ENCODE data around the gene BRSK1.
"Not testable (repeated sequence)": the region's sequence is repeated elsewhere in the genome, so short reads cannot be mapped to it uniquely, and the experiment has no call there.

BRSK1 gene

DNA sequence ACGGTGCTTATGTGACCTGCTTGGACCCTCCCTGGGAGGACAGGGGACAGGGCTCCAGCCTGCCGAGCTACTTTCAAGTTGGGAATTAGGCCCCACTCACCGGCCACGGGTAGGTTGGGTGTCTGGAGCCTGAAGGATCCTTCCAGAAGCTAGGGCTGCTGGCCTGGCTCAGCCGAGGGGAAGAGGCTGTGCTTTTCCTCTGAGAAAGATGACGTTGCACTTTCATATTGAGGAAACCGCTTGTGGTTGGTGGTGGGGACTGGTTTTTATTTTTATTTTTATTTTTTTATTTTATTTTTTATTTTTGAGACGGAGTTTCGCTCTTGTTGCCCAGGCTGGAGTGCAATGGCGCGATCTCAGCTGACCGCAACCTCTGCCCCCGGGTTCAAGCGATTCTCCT is 41.4 kb downstream of the BRSK1 start, which contains the start of gene TMEM150B:
Gene TMEM150B (minus strand): TSS at position 170 of the 400 bp plus-strand sequence. CDS start 4,305 bp downstream, outside the sequence.
- H3K36me3 ChIP-seq (ENCODE audit: insufficient read depth, insufficient read length, low read length): no peaks in the 10 kb centered on the region
- peaks cover 5% of the 10 kb centered on the region for H3K27me3 ChIP-seq (ENCODE audit: insufficient read depth, insufficient read length)
- TF ChIP-seq YY1 (IDR thresholded peaks at IDR 0.05; ENCODE audit: insufficient read depth, insufficient read length) (no peak), SUZ12 (IDR thresholded peaks at IDR 0.05; ENCODE audit: extremely low read depth, insufficient read depth, insufficient read length) (no peak), ZNF274 (IDR thresholded peaks at IDR 0.05; ENCODE audit: low read depth, low read length) (no peak)
- H3K9me3 ChIP-seq (ENCODE audit: insufficient read depth, low read length): no peaks in the 10 kb centered on the region
- H3K4me1 ChIP-seq (ENCODE audit: insufficient read depth, insufficient read length): peaks cover 4% of the 10 kb centered on the region
- no peak within 1 kb of the TSS for H3K9ac ChIP-seq (ENCODE audit: insufficient read length, low read depth)
- DNase-seq (ENCODE audit: low read depth, low spot score): no peak
- no peak within 1 kb of the TSS for H3K4me3 ChIP-seq (ENCODE audit: insufficient read length, low read depth)

DNA sequence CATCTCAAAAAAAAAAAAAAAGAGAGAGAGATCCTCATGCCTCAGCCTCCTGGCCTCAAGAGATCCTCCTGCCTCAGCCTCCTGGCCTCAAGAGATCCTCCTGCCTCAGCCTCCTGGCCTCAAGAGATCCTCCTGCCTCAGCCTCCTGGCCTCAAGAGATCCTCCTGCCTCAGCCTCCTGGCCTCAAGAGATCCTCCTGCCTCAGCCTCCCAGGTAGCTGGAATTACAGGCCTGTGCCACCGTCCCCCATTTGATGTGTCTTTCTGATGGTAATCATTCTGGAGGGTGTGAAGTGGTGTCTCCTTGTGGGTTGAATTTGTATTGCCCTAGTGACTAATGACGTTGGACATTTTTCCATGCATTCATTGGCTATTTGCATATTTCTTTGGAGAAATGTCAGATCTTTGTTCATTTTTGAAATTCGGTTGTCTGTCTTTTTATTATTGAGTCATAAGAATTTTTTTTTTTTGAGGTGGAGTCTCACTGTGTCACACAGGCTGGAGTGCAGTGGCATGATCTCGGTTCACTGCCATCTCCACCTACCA is 45.0 kb downstream of the BRSK1 start:
- not testable (repeated sequence) for H3K27me3 ChIP-seq (ENCODE audit: insufficient read depth, insufficient read length); H3K36me3 ChIP-seq (ENCODE audit: insufficient read depth, insufficient read length, low read length); H3K4me1 ChIP-seq (ENCODE audit: insufficient read depth, insufficient read length); H3K4me3 ChIP-seq (ENCODE audit: insufficient read length, low read depth); H3K9ac ChIP-seq (ENCODE audit: insufficient read length, low read depth); H3K9me3 ChIP-seq (ENCODE audit: insufficient read depth, low read length); DNase-seq (ENCODE audit: low read depth, low spot score)

DNA sequence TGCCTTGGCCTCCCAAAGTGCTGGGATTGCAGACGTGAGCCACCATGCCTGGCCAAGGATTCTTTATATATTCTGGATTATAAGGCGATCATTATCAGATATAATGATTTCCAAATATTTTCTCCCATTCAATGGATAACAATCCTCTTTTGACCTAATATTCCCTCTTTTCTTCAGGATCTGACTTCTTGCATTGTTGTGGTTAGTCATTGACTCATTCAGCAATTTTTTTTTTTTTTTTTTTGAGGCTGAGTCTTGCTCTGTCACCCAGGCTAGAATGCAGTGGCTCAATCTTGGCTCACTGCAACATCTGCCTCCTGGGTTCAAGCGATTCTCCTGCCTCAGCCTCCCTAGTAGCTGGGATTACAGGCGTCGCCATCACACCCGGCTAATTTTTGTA is 46.0 kb downstream of the BRSK1 start:
- H3K4me3 ChIP-seq (ENCODE audit: insufficient read length, low read depth); H3K9ac ChIP-seq (ENCODE audit: insufficient read length, low read depth); DNase-seq (ENCODE audit: low read depth, low spot score); H3K36me3 ChIP-seq (ENCODE audit: insufficient read depth, insufficient read length, low read length); H3K9me3 ChIP-seq (ENCODE audit: insufficient read depth, low read length); H3K4me1 ChIP-seq (ENCODE audit: insufficient read depth, insufficient read length); H3K27me3 ChIP-seq (ENCODE audit: insufficient read depth, insufficient read length): not testable (repeated sequence)

DNA sequence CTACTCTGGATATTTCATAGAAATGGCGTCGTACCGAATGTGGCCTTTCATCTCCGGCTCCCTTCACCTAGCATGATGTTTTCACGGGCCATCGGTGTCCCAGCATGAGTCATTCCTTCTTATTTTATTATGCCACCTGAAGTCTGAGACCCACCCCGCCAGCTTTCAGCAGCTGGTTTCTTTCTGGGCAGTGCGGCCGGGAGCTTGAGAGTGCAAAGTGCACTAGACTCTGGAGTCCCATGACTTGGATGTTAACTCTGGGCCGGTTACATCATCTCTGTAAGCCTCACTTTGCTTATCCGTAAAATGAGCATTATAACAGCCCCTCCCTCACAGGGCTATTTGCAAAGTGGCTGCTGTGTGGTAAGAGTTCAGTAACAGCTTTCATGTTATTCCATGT is 50.1 kb downstream of the BRSK1 start:
- Histone ChIP-seq H3K27me3 (ENCODE audit: insufficient read depth, insufficient read length) (no peaks in the 10 kb centered on the region), H3K9me3 (ENCODE audit: insufficient read depth, low read length) (no peaks in the 10 kb centered on the region), H3K36me3 (ENCODE audit: insufficient read depth, insufficient read length, low read length) (no peaks in the 10 kb centered on the region), H3K4me1 (ENCODE audit: insufficient read depth, insufficient read length) (peaks cover 2% of the 10 kb centered on the region), H3K4me3 (ENCODE audit: insufficient read length, low read depth) (no peak overlapping the region), H3K9ac (ENCODE audit: insufficient read length, low read depth) (no peak overlapping the region)
- no peak for DNase-seq (ENCODE audit: low read depth, low spot score)
- TF ChIP-seq SUZ12 (IDR thresholded peaks at IDR 0.05; ENCODE audit: extremely low read depth, insufficient read depth, insufficient read length): no peak
- TF ChIP-seq ZNF274 (IDR thresholded peaks at IDR 0.05; ENCODE audit: low read depth, low read length): no peak
- no peak for TF ChIP-seq YY1 (IDR thresholded peaks at IDR 0.05; ENCODE audit: insufficient read depth, insufficient read length)

DNA sequence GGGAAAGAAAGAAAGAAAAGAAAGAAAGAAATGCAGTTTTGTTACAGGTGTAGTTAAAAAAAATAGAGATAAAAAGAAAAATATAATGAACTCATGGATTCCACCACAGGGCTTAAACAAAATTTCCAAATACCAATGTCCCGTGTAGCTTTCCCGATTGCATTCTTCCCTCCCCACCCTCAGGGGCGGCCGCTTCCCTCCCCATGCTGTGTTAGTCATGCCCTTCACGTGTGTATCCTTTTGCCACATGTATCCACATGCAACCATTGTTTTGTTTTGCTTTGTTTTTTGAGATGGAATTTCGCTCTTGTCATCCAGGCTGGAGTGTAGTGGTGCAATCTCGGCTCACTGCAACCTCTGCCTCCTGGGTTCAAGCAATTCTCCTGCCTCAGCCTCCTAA is 52.3 kb downstream of the BRSK1 start:
- Histone ChIP-seq H3K27me3 (ENCODE audit: insufficient read depth, insufficient read length) (no peaks in the 10 kb centered on the region), H3K36me3 (ENCODE audit: insufficient read depth, insufficient read length, low read length) (no peaks in the 10 kb centered on the region), H3K9ac (ENCODE audit: insufficient read length, low read depth) (no peak overlapping the region), H3K4me1 (ENCODE audit: insufficient read depth, insufficient read length) (peaks cover 2% of the 10 kb centered on the region), H3K9me3 (ENCODE audit: insufficient read depth, low read length) (no peaks in the 10 kb centered on the region), H3K4me3 (ENCODE audit: insufficient read length, low read depth) (no peak overlapping the region)
- TF ChIP-seq YY1 (IDR thresholded peaks at IDR 0.05; ENCODE audit: insufficient read depth, insufficient read length): no peak
- no peak for TF ChIP-seq ZNF274 (IDR thresholded peaks at IDR 0.05; ENCODE audit: low read depth, low read length)
- no peak for TF ChIP-seq SUZ12 (IDR thresholded peaks at IDR 0.05; ENCODE audit: extremely low read depth, insufficient read depth, insufficient read length)
- no peak for DNase-seq (ENCODE audit: low read depth, low spot score)

DNA sequence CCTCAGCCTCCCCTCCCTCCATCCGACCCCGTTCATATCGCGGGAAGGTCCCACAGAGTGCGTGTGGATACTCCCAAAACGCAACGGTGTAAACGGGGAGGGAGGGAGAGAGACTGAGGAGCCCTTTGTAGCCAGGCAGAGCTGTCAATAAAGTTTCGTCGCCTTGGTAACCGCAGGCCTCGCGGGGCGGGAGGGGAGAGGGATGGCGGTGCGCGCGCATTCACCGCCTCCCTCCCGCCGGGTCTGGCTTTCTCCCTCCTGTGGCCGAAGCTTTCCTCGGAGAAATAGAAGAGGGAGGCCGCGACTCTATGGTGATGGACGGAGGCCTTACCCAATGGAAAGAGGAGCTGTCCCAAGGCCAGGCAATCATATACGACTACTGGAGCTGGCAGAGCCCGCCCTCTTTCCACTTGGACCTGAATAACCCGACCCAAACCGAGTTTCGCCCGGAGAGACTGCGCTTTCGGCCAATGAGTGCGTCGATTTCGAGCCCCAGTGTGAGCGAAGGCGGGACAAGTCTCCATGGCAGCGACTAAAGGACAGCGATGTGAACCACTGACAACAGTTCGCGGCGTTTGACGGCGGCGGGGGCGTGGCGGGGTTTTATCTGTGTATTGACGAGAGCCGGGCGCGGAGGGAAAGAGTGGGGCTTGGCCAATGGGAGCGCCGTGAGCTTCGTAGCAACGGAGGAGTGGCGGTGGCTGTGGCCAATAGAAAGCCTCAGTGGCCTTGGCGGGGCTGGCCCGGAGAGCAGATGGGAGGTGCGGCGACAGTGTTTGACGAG is 55.5 kb downstream of the BRSK1 start, which contains the start of gene KMT5C:
Gene KMT5C (plus strand): TSS at position 772 of the 784 bp plus-strand sequence. CDS start 2,061 bp downstream, outside the sequence.
- TF ChIP-seq YY1 (IDR thresholded peaks at IDR 0.05; ENCODE audit: insufficient read depth, insufficient read length) (no peak), SUZ12 (IDR thresholded peaks at IDR 0.05; ENCODE audit: extremely low read depth, insufficient read depth, insufficient read length) (no peak), ZNF274 (IDR thresholded peaks at IDR 0.05; ENCODE audit: low read depth, low read length) (no peak)
- H3K4me1 ChIP-seq (ENCODE audit: insufficient read depth, insufficient read length): peaks cover 14% of the 10 kb centered on the region
- no peaks in the 10 kb centered on the region for H3K27me3 ChIP-seq (ENCODE audit: insufficient read depth, insufficient read length)
- peak; percentile 98 for DNase-seq (ENCODE audit: low read depth, low spot score)
- H3K9me3 ChIP-seq (ENCODE audit: insufficient read depth, low read length): no peaks in the 10 kb centered on the region
- H3K36me3 ChIP-seq (ENCODE audit: insufficient read depth, insufficient read length, low read length): peaks cover 22% of the 10 kb centered on the region
- peak within 1 kb of the TSS; percentile 94 for H3K9ac ChIP-seq (ENCODE audit: insufficient read length, low read depth)
- peak within 1 kb of the TSS; percentile 63 for H3K4me3 ChIP-seq (ENCODE audit: insufficient read length, low read depth)

DNA sequence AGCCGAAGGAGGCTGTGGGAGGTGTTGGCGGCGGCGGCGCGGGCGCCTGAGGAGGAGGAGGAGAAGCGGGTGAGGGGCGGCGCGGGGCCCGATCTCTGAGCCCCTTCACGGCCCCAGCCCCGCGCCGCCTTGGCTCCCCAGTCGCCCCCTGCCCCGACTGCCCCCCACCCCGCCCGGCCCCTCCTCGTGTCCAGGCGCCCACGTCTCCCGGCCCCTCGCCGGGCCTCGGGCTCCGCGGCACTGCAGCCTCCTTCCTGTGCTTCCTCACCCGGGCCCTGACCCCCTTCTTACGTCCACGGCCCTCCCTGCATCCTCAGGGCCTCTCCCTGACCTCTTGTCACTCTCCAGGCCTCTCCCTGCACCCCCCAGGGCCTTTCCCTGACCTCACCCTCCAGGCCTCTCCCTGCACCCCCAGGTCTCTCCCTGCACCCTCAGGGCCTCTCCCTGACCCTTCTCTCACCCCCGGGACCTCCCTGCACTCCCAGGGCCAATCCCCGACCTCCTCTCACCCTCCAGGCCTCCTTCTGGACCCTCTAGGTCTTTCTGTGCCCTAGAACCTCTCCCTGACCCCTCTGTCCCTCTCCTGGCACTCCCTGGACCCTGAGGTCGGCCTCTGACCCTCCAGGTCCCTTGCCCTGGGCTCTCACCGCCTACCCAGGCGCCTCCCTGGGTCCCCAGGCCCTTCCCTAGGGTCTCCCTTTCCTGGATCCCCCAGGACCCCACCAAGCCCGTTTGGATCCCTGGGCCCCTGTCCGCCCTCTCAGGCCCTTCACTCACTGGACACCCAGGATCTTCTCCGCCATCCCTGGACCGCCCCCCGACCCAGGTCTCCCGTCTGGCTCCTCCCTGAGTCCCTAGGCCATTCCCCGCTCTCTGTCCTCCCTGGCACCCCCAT is 56.3 kb downstream of the BRSK1 start:
- no peak for DNase-seq (ENCODE audit: low read depth, low spot score)
- no peaks in the 10 kb centered on the region for H3K27me3 ChIP-seq (ENCODE audit: insufficient read depth, insufficient read length)
- H3K9ac ChIP-seq (ENCODE audit: insufficient read length, low read depth): peak overlapping the region; percentile 94
- peak overlapping the region; percentile 63 for H3K4me3 ChIP-seq (ENCODE audit: insufficient read length, low read depth)
- peaks cover 16% of the 10 kb centered on the region for H3K4me1 ChIP-seq (ENCODE audit: insufficient read depth, insufficient read length)
- TF ChIP-seq YY1 (IDR thresholded peaks at IDR 0.05; ENCODE audit: insufficient read depth, insufficient read length) (no peak), SUZ12 (IDR thresholded peaks at IDR 0.05; ENCODE audit: extremely low read depth, insufficient read depth, insufficient read length) (no peak), ZNF274 (IDR thresholded peaks at IDR 0.05; ENCODE audit: low read depth, low read length) (no peak)
- H3K36me3 ChIP-seq (ENCODE audit: insufficient read depth, insufficient read length, low read length): peaks cover 27% of the 10 kb centered on the region
- H3K9me3 ChIP-seq (ENCODE audit: insufficient read depth, low read length): no peaks in the 10 kb centered on the region
